ENCODE results near the gene PRDM16.
A peak's percentile ranks its signal among the peaks of the same experiment; 100 is the strongest.

The PRDM16 gene

GRCh38 chr1:3188150-3188971 is 119.4 kb downstream of the PRDM16 start:
- DNase-seq = no peak

- DNase-seq = no peak
These were observed 121.4 kb downstream of the PRDM16 start for GRCh38 chr1:3190256-3191041.

GRCh38 chr1:3192361-3192760 is 123.4 kb downstream of the PRDM16 start:
- peak in 3 of 4 experiments; percentile 34 to 46 (median 37) for DNase-seq

DNA sequence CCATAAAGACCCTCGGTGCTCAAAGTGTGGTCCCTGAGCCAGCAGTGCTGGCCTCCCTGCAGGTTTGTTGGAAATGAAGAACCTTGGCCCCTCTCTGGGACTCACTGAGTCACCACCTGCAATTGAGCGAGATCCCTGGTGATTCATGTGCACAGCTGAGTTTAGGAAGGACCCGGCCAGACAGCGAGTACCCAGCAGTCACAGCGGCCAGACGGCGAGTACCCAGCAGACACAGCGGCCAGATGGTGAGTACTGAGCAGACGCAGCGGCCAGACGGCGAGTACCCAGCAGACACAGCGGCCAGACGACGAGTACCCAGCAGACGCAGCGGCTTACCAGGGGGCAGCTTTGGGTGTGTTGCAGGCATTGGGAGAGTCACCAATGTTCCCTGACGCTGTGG is 123.8 kb downstream of the PRDM16 start:
- no peak for DNase-seq

DNA sequence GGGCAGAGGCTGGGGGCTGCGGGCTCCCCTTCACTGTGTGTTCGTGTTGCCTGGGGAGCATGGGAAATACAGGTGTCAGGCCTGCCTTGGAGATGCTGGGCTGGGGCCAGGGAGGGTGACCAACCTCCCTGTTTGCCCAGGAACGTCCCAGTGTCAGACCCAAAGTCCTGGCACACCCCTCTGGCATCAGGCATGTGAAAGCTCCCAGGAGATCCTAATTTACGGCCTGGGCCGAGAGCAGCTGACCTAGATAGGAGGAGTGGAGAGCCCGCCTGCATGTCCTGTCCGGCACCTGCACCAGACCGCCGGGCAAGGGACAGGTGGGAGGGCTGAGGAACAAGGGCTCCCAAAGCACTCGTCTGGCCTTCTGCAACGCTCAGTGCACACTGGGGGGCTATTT is 124.8 kb downstream of the PRDM16 start:
- DNase-seq = no peak

GRCh38 chr1:3194760-3195479 is 125.9 kb downstream of the PRDM16 start:
- DNase-seq = no peak

- DNase-seq = no peak
These were observed 126.4 kb downstream of the PRDM16 start for GRCh38 chr1:3195480-3195815.

- no peak for DNase-seq
These were observed 127.0 kb downstream of the PRDM16 start for GRCh38 chr1:3195966-3196515.

- DNase-seq = no peak
These were observed 127.7 kb downstream of the PRDM16 start for GRCh38 chr1:3196577-3197245.

DNA sequence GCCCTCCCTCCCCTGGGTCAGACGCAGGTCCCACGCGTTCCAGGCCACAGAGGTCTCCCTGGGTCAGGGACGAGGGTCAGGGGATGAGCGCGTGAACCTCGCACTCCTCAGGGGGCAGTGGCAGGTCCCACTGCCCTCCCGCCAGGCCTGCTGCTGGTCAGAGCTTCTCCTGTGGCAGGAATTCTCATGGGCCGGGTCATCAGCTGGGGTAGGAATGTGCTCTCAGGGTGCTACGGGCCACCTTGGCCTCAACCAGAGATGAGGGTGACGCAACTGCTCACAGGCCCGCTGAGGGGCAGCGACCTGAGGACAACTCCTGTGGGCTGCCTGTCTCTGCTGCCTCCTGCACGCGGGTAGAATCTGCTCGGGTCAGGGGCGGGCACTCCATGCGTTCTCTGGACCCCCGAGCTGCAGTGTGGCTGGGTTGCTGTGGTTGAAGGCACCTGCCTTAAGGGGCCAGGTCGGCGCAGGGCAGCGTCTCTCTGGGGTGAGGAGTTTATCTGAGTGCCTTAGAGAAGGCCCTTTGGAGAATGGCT is 128.8 kb downstream of the PRDM16 start:
- DNase-seq = no peak

GRCh38 chr1:3198371-3199271 is 129.6 kb downstream of the PRDM16 start:
- DNase-seq = no peak

GRCh38 chr1:3204725-3205124 is 135.7 kb downstream of the PRDM16 start:
- no peak for DNase-seq

GRCh38 chr1:3205815-3206214 is 136.8 kb downstream of the PRDM16 start:
- no peak for DNase-seq

GRCh38 chr1:3206696-3207095 is 137.7 kb downstream of the PRDM16 start:
- no peak for DNase-seq

DNA sequence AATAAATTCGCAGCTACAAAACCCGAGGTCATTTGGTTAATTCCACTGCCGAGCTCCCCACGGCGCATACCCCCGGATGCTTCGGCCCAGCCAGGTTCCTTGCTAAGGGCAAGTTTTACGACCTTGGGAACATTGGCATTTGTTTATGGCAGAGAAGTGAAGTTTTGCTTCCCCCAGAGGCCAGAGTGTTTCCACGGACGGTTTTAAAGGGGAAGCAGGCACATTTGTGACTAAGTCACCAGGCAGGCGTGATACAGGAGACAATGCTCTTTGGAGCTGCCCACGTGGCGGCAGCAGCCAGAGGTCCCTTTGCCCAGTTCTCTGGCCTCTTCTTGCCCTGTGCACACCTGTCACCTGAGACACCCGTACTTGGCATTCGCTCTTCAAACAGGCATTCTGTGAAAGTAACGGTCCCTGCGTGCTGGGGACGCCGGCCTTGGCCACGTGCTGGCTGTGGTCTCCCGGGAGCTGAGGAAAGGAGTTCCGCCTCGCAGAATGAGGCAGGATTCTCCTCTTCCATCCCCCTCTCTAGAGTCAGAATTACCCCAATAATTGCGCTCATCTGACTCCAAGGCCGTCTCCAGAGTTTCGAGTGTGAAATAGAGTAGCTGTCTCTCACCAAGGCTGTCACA is 138.3 kb downstream of the PRDM16 start:
- peak in 3 of 4 experiments; percentile 3 to 33 (median 18) for DNase-seq

- no peak for DNase-seq
These were observed 139.8 kb downstream of the PRDM16 start for GRCh38 chr1:3208819-3209200.

DNA sequence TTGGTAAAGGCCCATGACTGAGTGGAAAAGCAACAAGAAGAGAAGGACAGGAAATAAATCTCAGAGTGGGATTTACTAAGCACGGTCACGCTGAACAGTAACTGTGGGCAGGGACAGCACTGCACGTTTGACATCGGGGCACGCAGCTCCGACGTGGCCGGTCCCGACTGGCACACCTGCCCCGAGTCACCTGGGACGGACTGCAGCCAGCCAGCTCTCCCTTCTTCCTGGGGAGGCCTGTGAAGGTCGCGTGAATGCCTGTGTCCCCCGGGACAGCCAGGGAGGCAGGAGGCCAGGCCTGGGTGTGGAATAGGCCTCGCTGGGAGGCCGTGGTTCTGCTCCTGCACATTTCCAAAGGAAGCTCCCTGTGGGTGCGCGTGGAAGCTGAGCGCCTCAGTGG is 140.2 kb downstream of the PRDM16 start:
- DNase-seq = no peak

DNA sequence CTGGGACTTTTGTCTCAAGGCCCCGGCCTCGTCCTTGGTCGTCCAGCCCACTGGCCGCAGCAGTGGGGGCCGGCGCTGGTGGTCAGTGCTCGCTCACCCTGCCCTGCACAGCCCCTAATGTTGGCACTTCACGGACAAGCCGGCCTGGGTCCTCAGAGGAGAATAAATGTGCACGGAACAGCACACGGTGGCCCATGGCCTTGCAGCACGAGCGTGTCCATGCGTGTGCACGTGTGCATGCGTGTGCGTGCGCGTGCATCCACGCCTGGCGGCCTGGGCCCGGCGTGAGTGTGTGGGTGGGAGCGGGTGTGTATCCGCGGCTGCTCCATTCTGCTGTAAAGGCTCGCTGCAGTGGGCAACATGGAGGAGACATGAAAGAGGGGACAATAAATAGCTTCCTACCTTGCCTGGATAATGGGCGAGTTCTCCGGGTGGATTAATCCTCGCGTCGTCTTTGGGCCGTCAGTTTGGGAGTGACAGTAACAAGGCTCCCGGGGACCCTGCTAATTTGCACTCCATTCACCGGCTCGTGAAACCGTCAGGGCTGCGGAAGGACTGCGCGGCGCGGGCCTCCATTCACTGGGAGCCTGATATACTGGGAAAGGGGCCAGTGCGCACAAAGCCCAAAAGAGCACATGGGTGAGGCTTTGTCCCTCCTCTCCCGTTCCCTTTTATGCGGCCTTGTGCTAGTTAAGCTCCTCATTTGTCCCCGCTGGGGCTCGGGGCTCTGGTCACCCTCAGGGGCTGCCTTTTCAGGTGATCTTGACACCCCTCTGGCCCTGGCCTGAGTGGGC is 142.8 kb downstream of the PRDM16 start:
- no peak for DNase-seq

- no peak for DNase-seq
These were observed 143.7 kb downstream of the PRDM16 start for GRCh38 chr1:3212453-3213355.
